H1 (cell line): Measurements from ENCODE around the gene CACNA1D. TPM values are rescaled to one million over a fixed set of nuclear protein-coding genes. Genes with fewer than 3 reads are reported as not detected.

Experiments used
- CTCF ChIA-PET: fragments of 300-600 bp; sonication (Branson Sonifier 250); formaldehyde crosslinking; loops from one replicate; lab custom pipeline; 2021; ENCODE audit not compliant: partially characterized antibody; lab: Charles Lee
- POLR2A ChIA-PET: fragments of 300-600 bp; sonication (Branson Sonifier 250); formaldehyde crosslinking; loops from one replicate; lab custom pipeline; 2021; ENCODE audit warnings: inconsistent platforms; ENCODE audit not compliant: partially characterized antibody; lab: Charles Lee
- DNase-seq, 2 experiments: peaks; one replicate each; pipeline versions ENCODE4 v3.0.0 to v3.0.0-alpha.2; 2010 to 2022; ENCODE audit warnings: low spot score in 2 of 2, low read depth in 1 of 2, mixed read lengths in 1 of 2
- FAIRE-seq: peaks from 2 replicates; lab custom pipeline; 2011; peaks lifted over from hg19 to GRCh38; lab: Jason Lieb, UNC
- H2AFZ ChIP-seq: 2 replicates; pipeline ENCODE4 v1.8.1; 2012; ENCODE audit warnings: low read length, inconsistent platforms
- H2AK5ac ChIP-seq: 2 replicates; pipeline ENCODE4 v1.6.1; 2013; ENCODE audit warnings: low read depth, low read length
- H2BK120ac ChIP-seq: replicated peaks from 2 replicates; pipeline ENCODE3; 2013; ENCODE audit warnings: low read depth, low read length, inconsistent platforms
- H2BK12ac ChIP-seq: 2 replicates; pipeline ENCODE4 v1.6.1; 2013; ENCODE audit warnings: low read depth, low read length
- H2BK15ac ChIP-seq: 2 replicates; pipeline ENCODE4 v1.6.1; 2013; ENCODE audit warnings: low read length
- H2BK20ac ChIP-seq: 2 replicates; pipeline ENCODE4 v1.6.1; 2013; ENCODE audit warnings: low read length
- H2BK5ac ChIP-seq: 2 replicates; pipeline ENCODE4 v1.6.1; 2013; ENCODE audit warnings: low read depth, low read length
- H3K14ac ChIP-seq: 2 replicates; pipeline ENCODE4 v1.6.1; 2013; ENCODE audit warnings: inconsistent platforms; ENCODE audit not compliant: insufficient read length
- H3K18ac ChIP-seq: 2 replicates; pipeline ENCODE4 v1.6.1; 2013; ENCODE audit warnings: low read length; ENCODE audit errors: extremely low read depth
- H3K23ac ChIP-seq: 2 replicates; pipeline ENCODE4 v1.6.1; 2013; ENCODE audit warnings: inconsistent platforms; ENCODE audit not compliant: insufficient read length
- H3K23me2 ChIP-seq: 2 replicates; pipeline ENCODE4 v1.6.1; 2013; ENCODE audit warnings: low read depth, low read length
- H3K27ac ChIP-seq: 2 replicates; pipeline ENCODE4 v1.6.1; 2011; ENCODE audit warnings: low read depth, low read length, inconsistent platforms
- H3K27me3 ChIP-seq, 4 experiments: replicated peaks in 1 of 4; 1 replicate in 1 of 4; 2 replicates in 3 of 4; pipeline versions ENCODE4 v1.6.1 to v1.8.1; 2011 to 2013; ENCODE audit warnings: low read length in 3 of 4, mild to moderate bottlenecking in 3 of 4, inconsistent platforms in 2 of 4, mixed read lengths in 2 of 4, moderate library complexity in 1 of 4; ENCODE audit not compliant: control insufficient read depth in 3 of 4, insufficient read depth in 3 of 4; ENCODE audit errors: extremely low read depth in 1 of 4
- H3K36me3 ChIP-seq, 4 experiments: 2 replicates each; pipeline versions ENCODE4 v1.6.1 to v1.8.1; 2011 to 2013; ENCODE audit warnings: mild to moderate bottlenecking in 4 of 4, low read length in 3 of 4, moderate library complexity in 2 of 4, control low read depth in 1 of 4, inconsistent platforms in 1 of 4; ENCODE audit not compliant: insufficient read depth in 4 of 4, control insufficient read depth in 2 of 4
- H3K4ac ChIP-seq: replicated peaks from 2 replicates; pipeline ENCODE3; 2013; ENCODE audit warnings: low read length, low read depth, mixed read lengths, inconsistent platforms; ENCODE audit not compliant: insufficient read length
- H3K4me1 ChIP-seq, 4 experiments: replicated peaks in 1 of 4; 1 replicate in 1 of 4; 2 replicates in 3 of 4; pipeline versions ENCODE4 v1.6.1 to v1.8.1; 2011 to 2013; ENCODE audit warnings: low read length in 3 of 4, inconsistent platforms in 2 of 4, mixed read lengths in 1 of 4; ENCODE audit not compliant: insufficient read depth in 4 of 4, control insufficient read depth in 3 of 4
- H3K4me2 ChIP-seq, 2 experiments: 2 replicates each; pipeline versions ENCODE4 v1.6.1 to v1.8.1; 2011 to 2013; ENCODE audit warnings: low read depth in 2 of 2, low read length in 2 of 2, control low read depth in 1 of 2, inconsistent platforms in 1 of 2, mild to moderate bottlenecking in 1 of 2; ENCODE audit not compliant: insufficient read depth in 1 of 2
- H3K4me3 ChIP-seq, 4 experiments: fragments of 200-600, 300-600 bp in 1 of 4; sonication (generic), shearing (Covaris generic), sonication (Bioruptor Twin) in 1 of 4; 2 replicates each; pipeline versions ENCODE4 v1.5.1 to v1.8.1; 2011 to 2016; ENCODE audit warnings: low read length in 4 of 4, low read depth in 3 of 4, control low read depth in 2 of 4, inconsistent platforms in 2 of 4, mild to moderate bottlenecking in 2 of 4, mixed read lengths in 1 of 4, moderate library complexity in 1 of 4; ENCODE audit not compliant: insufficient read depth in 2 of 4; ENCODE audit errors: extremely low read depth in 1 of 4
- H3K56ac ChIP-seq: replicated peaks from 2 replicates; pipeline ENCODE3; 2013; ENCODE audit warnings: low read depth, mild to moderate bottlenecking, mixed read lengths, low read length, inconsistent platforms; ENCODE audit not compliant: insufficient read length
- H3K79me1 ChIP-seq: 2 replicates; pipeline ENCODE4 v1.6.1; 2013; ENCODE audit warnings: low read depth, low read length, control low read depth
- H3K79me2 ChIP-seq, 2 experiments: 2 replicates each; pipeline versions ENCODE4 v1.6.1 to v1.8.1; 2012 to 2013; ENCODE audit warnings: low read length in 2 of 2, mild to moderate bottlenecking in 2 of 2, inconsistent platforms in 1 of 2; ENCODE audit not compliant: insufficient read depth in 2 of 2, control insufficient read depth in 1 of 2
- H3K9ac ChIP-seq, 4 experiments: replicated peaks in 1 of 4; 1 replicate in 1 of 4; 2 replicates in 3 of 4; pipeline versions ENCODE4 v1.6.1 to v1.8.1; 2011 to 2013; ENCODE audit warnings: low read depth in 3 of 4, low read length in 3 of 4, control low read depth in 2 of 4, mild to moderate bottlenecking in 2 of 4, moderate library complexity in 2 of 4, inconsistent platforms in 1 of 4; ENCODE audit errors: extremely low read depth in 1 of 4
- H3K9me3 ChIP-seq, 2 experiments: 2 replicates each; pipeline versions ENCODE4 v1.6.1 to v1.8.1; 2012 to 2013; ENCODE audit warnings: mild to moderate bottlenecking in 2 of 2, moderate library complexity in 2 of 2, control low read depth in 1 of 2, inconsistent platforms in 1 of 2, low read depth in 1 of 2, low read length in 1 of 2, mixed read lengths in 1 of 2; ENCODE audit not compliant: insufficient read depth in 2 of 2
- H4K20me1 ChIP-seq, 2 experiments: replicated peaks in 1 of 2; 2 replicates each; pipeline versions ENCODE3 to v1.8.1; 2011 to 2013; ENCODE audit warnings: inconsistent platforms in 2 of 2, low read length in 2 of 2, mild to moderate bottlenecking in 1 of 2; ENCODE audit not compliant: insufficient read depth in 2 of 2, control insufficient read depth in 1 of 2
- H4K5ac ChIP-seq: 2 replicates; pipeline ENCODE4 v1.6.1; 2013; ENCODE audit warnings: low read length, low read depth, mixed read lengths, inconsistent platforms; ENCODE audit not compliant: insufficient read length
- H4K8ac ChIP-seq: 2 replicates; pipeline ENCODE4 v1.8.0; 2013; ENCODE audit warnings: mild to moderate bottlenecking, moderate library complexity, low read length, inconsistent platforms; ENCODE audit not compliant: insufficient read depth; ENCODE audit errors: extremely low read depth
- H4K91ac ChIP-seq: replicated peaks from 2 replicates; pipeline ENCODE3; 2013; ENCODE audit warnings: low read length, mixed read lengths, inconsistent platforms; ENCODE audit not compliant: insufficient read length
- EP300 ChIP-seq, 2 experiments: IDR thresholded peaks; 1 replicate in 1 of 2; 2 replicates in 1 of 2; pipeline ENCODE4 v1.6.1; 2011 to 2012; ENCODE audit warnings: low read depth in 2 of 2, low read length in 2 of 2, mild to moderate bottlenecking in 2 of 2, borderline replicate concordance in 1 of 2, inconsistent platforms in 1 of 2, moderate library complexity in 1 of 2
- SIRT6 ChIP-seq: IDR thresholded peaks from one replicate; pipeline ENCODE4 v1.7.1; 2012; ENCODE audit warnings: low read length, inconsistent platforms
- SP4 ChIP-seq: IDR thresholded peaks from 2 replicates; pipeline ENCODE4 v1.6.1; 2012; ENCODE audit warnings: low read length, inconsistent platforms
- TEAD4 ChIP-seq: IDR thresholded peaks from 2 replicates; pipeline ENCODE4 v1.6.1; 2012; ENCODE audit warnings: low read depth, low read length, inconsistent platforms, mixed read lengths
- WGBS, 2 experiments: shearing (Covaris generic) in 1 of 2; methylation state at CpG; one replicate each; pipeline versions ENCODE4 v1.1.6 to v1.1.7; 2013 to 2015; ENCODE audit warnings: low lambda C conversion rate in 2 of 2, mixed read lengths in 2 of 2, inconsistent platforms in 1 of 2, low coverage in 1 of 2, missing lambda C conversion rate in 1 of 2; ENCODE audit not compliant: insufficient replicate concordance in 2 of 2, insufficient coverage in 1 of 2, insufficient read length in 1 of 2; ENCODE audit errors: extremely low coverage in 1 of 2, missing lambda C conversion rate in 1 of 2; 5-methylcytosine and 5-hydroxymethylcytosine counted together
- polyA plus RNA-seq, 7 experiments: library from polyadenylated mRNA; depleted of rRNA in 3 of 7; stranded (reverse) in 5 of 7; unstranded in 2 of 7; fragments of >200 nt in 5 of 7; fragments of 200-250 nt in 2 of 7; gene quantifications; 1 replicate in 5 of 7; 2 replicates in 1 of 7; 4 replicates in 1 of 7; pipeline versions ENCODE4 v1.2.1 to v1.2.3, GENCODE V29; 2011 to 2013; ENCODE audit warnings: missing spikeins in 2 of 7, mixed read lengths in 2 of 7
- total RNA-seq: library from RNA; stranded (reverse); fragmentation: NEBNext Ultra II Directional; extraction: Animal tissue kit (Norgen Biotek cat#: 25700); gene quantifications from 2 replicates; pipeline ENCODE4 v1.2.1, GENCODE V29; 2021

The CACNA1D gene
- total and polyA plus RNA-seq, 2 of the 8 experiments (the other 6 are each of a cell fraction or from before 2014, with no cell fraction given): 2.0 to 2.9 TPM

DNA sequence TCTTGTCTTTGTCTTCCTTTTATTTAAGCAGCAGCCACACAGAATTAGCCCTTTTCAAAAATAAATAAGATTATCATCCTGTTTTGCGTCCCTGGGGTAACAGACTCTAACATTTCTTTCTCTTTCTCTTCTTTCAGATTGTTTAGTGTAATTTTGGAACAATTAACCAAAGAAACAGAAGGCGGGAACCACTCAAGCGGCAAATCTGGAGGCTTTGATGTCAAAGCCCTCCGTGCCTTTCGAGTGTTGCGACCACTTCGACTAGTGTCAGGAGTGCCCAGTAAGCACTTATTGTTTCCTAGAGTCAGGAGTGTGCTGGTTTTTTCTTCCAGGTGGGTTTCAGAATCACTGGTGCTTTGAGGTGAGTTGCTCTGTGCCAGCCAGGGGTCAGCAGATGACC, 165.6 kb downstream of the CACNA1D start:
- no peak overlapping the region for H3K4me2 ChIP-seq
- H3K56ac ChIP-seq: no peak overlapping the region
- no peaks in the 10 kb centered on the region for H3K27me3 ChIP-seq
- H2AFZ ChIP-seq: no peak overlapping the region
- no peaks in the 10 kb centered on the region for H3K79me1 ChIP-seq
- H3K18ac ChIP-seq: no peak overlapping the region
- no peak overlapping the region for H2BK20ac ChIP-seq
- no peak overlapping the region for H4K8ac ChIP-seq
- H4K20me1 ChIP-seq: no peaks in the 10 kb centered on the region
- no peak overlapping the region for H2BK120ac ChIP-seq
- no peak for DNase-seq
- TF ChIP-seq EP300 (IDR thresholded peaks at IDR 0.05; ENCODE audit: borderline replicate concordance in 1 of 2, low read depth in 2 of 2, low read length in 2 of 2): no peak
- TF ChIP-seq TEAD4: no peak
- TF ChIP-seq SIRT6: no peak
- no peak for TF ChIP-seq SP4
- no peaks in the 10 kb centered on the region; a peak in 1 of 8 replicates for H3K36me3 ChIP-seq
- H3K14ac ChIP-seq: no peak overlapping the region
- H3K9ac ChIP-seq: no peak overlapping the region
- WGBS, 2 experiments: 88% methylated on average over 7 of the region's 7 CpGs; no CpG with 5 or more reads in 1 of the 2 experiments
- peaks cover 4 to 6% of the 10 kb centered on the region in 2 experiments; a peak in 1 of 4 replicates for H3K9me3 ChIP-seq
- H3K23me2 ChIP-seq: no peaks in the 10 kb centered on the region
- H3K23ac ChIP-seq: no peak overlapping the region
- no peak overlapping the region for H2BK5ac ChIP-seq
- no peaks in the 10 kb centered on the region for H3K4me1 ChIP-seq
- H3K27ac ChIP-seq: no peak overlapping the region
- no peak overlapping the region for H3K4ac ChIP-seq
- H2BK15ac ChIP-seq: no peak overlapping the region
- H3K79me2 ChIP-seq: no peaks in the 10 kb centered on the region
- POLR2A ChIA-PET: no interaction called here
- H2BK12ac ChIP-seq: no peak overlapping the region
- no peak overlapping the region for H4K5ac ChIP-seq
- H3K4me3 ChIP-seq: no peak overlapping the region
- no peak overlapping the region for H4K91ac ChIP-seq
- no peak overlapping the region for H2AK5ac ChIP-seq
- no peak for FAIRE-seq
- CTCF ChIA-PET: no interaction called here
